Thoracic aorta (tissue), 2 donors: Measurements from ENCODE around the gene VSTM4. TPM values are rescaled to one million over a fixed set of nuclear protein-coding genes. Genes with fewer than 3 reads are reported as not detected.

Experiments
- ATAC-seq: fragments of 150-250 bp; one replicate; pipeline ENCODE4 v1.8.0; 2017; ENCODE audit warnings: low read depth; ENCODE audit not compliant: insufficient number of reproducible peaks, low FRiP score
- DNase-seq: peaks from one replicate; pipeline ENCODE4 v3.0.0-alpha.2; 2020; ENCODE audit warnings: low spot score
- H3K27ac ChIP-seq, 2 donors: fragments of 200-600 bp; sonication (generic); 1 replicate in 1 of 2; 2 replicates in 1 of 2; pipeline ENCODE4 v1.5.1; 2016; ENCODE audit warnings: mild to moderate bottlenecking in 2 of 2, moderate library complexity in 2 of 2
- H3K27me3 ChIP-seq: fragments of 200-600 bp; sonication (generic); replicated peaks from 2 replicates; pipeline ENCODE4 v1.6.0; 2016; ENCODE audit warnings: mild to moderate bottlenecking; ENCODE audit not compliant: insufficient read depth
- H3K36me3 ChIP-seq: fragments of 200-600 bp; sonication (generic); one replicate; pipeline ENCODE4 v1.5.1; 2016
- H3K4me1 ChIP-seq, 2 donors: fragments of 200-600 bp; sonication (generic); 1 replicate in 1 of 2; 2 replicates in 1 of 2; pipeline versions ENCODE4 v1.5.1 to v1.6.0; 2016; ENCODE audit warnings: low read depth in 2 of 2, mild to moderate bottlenecking in 1 of 2; ENCODE audit not compliant: control insufficient read depth in 1 of 2
- H3K4me3 ChIP-seq: fragments of 200-600 bp; sonication (generic); 2 replicates; pipeline ENCODE4 v1.5.1; 2016; ENCODE audit warnings: mild to moderate bottlenecking
- H3K9me3 ChIP-seq: fragments of 200-600 bp; sonication (generic); 2 replicates; pipeline ENCODE4 v1.5.1; 2016
- total RNA-seq, 2 donors: library from RNA; depleted of rRNA; stranded (reverse); fragments of >200 nt; gene quantifications; one replicate each; pipeline versions ENCODE4 v1.1.0 to v1.2.3, GENCODE V29; 2016
- TF ChIP-seq, protein P1 (sequence below): fragments of 200-600 bp; sonication (generic); IDR thresholded peaks from one replicate; pipeline ENCODE4 v1.5.1; 2019; ENCODE audit warnings: antibody characterized with exemption

VSTM4 gene
- total RNA-seq, 2 donors from 2014 or later, result 24.4 to 46.4 TPM

DNA sequence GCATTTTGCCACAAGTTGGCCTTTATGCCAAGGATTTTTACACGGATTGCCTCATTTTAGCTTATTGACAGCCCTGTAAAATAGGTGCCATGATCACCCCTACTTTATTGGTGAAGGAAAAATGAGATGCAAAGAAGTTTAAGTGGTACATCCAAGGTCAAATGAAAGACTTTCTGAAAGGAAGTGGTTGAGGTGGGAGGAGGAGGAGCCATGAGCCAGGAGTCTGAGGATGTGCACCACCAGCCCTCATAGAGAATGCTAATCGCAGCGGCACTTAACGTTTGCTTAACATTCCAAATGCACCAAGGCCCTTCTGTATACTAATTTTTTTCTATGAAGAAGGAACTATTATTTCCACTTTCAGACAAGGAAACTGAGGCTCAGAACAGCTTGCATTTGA is 144.7 kb downstream of the VSTM4 start:
- Histone ChIP-seq H3K9me3 (no peaks in the 10 kb centered on the region), H3K36me3 (no peaks in the 10 kb centered on the region), H3K4me1 (no peaks in the 10 kb centered on the region), H3K4me3 (no peak overlapping the region), H3K27ac (no peak overlapping the region), H3K27me3 (no peaks in the 10 kb centered on the region)
- no peak for DNase-seq
- TF ChIP-seq, protein P1, sequence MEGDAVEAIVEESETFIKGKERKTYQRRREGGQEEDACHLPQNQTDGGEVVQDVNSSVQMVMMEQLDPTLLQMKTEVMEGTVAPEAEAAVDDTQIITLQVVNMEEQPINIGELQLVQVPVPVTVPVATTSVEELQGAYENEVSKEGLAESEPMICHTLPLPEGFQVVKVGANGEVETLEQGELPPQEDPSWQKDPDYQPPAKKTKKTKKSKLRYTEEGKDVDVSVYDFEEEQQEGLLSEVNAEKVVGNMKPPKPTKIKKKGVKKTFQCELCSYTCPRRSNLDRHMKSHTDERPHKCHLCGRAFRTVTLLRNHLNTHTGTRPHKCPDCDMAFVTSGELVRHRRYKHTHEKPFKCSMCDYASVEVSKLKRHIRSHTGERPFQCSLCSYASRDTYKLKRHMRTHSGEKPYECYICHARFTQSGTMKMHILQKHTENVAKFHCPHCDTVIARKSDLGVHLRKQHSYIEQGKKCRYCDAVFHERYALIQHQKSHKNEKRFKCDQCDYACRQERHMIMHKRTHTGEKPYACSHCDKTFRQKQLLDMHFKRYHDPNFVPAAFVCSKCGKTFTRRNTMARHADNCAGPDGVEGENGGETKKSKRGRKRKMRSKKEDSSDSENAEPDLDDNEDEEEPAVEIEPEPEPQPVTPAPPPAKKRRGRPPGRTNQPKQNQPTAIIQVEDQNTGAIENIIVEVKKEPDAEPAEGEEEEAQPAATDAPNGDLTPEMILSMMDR, result no peak
- ATAC-seq, result no peak

DNA sequence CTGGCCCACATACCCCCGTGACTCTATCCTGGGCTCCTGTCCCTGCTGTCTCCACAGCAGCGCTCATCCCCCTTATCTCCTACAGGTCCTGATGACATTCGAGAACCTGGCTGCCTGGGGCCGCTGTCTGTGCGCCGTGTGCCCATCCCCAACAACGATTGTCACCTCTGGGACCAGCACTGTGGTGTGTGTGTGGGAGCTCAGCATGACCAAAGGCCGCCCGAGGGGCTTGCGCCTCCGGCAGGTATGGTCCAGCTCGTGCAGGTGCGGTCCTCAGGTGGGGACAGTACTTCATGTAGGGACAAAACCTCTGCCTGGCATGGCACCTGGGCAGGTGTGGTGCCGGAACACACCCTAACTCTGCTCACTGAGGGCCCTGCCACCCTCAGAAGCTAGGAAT is 145.3 kb downstream of the VSTM4 start:
- TF ChIP-seq, protein P1, result no peak
- H3K9me3 ChIP-seq, result no peaks in the 10 kb centered on the region
- no peak for ATAC-seq
- H3K36me3 ChIP-seq, result no peaks in the 10 kb centered on the region
- H3K27ac ChIP-seq, result no peak overlapping the region
- no peak overlapping the region for H3K4me3 ChIP-seq
- DNase-seq, result no peak
- H3K27me3 ChIP-seq, result no peaks in the 10 kb centered on the region
- no peaks in the 10 kb centered on the region for H3K4me1 ChIP-seq

DNA sequence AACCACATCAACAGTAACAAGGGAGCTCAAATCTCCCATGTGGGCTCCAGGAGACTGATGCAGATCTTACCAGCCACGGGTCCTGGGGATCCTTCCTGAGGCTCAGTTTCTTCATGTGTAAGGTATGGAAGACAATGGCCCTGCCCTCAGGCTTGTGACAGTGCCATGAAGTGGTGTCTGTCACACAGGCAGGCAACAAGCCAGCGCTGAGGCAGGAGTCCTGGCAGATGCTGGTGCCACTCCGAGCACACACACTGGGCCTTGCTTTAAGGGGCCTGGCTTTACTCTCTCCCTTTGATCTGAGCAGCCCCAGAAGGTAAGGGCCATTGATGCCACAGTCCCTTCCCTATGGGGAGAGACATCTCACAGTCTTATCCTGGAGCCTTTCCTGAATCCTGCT is 147.3 kb downstream of the VSTM4 start:
- no peaks in the 10 kb centered on the region for H3K36me3 ChIP-seq
- TF ChIP-seq, protein P1, result no peak
- no peaks in the 10 kb centered on the region for H3K27me3 ChIP-seq
- H3K4me1 ChIP-seq, result no peaks in the 10 kb centered on the region
- no peak overlapping the region for H3K4me3 ChIP-seq
- H3K9me3 ChIP-seq, result no peaks in the 10 kb centered on the region
- DNase-seq (no peak), ATAC-seq (no peak)
- H3K27ac ChIP-seq, result no peak overlapping the region

DNA sequence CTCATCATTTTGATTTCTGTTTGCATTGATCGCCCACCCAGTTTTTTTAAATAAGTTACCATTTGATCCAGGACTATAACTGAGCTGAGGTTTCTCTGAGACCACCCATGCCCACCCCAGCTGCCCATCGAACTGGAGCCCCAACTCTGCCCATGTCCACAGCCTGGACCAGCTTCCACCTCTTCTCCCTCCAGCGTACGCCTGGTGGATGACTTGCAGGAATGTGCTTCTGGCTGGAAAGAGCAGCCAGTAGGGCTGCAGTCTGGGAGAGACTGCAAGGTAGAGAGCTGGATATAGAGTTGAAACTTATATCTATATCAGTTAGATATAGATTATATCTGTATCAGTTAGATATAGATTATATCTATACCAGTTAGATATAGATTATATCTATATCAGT is 149.9 kb downstream of the VSTM4 start:
- Histone ChIP-seq H3K36me3 (no peaks in the 10 kb centered on the region), H3K27me3 (no peaks in the 10 kb centered on the region), H3K9me3 (no peaks in the 10 kb centered on the region), H3K4me3 (no peak overlapping the region), H3K27ac (no peak overlapping the region), H3K4me1 (no peaks in the 10 kb centered on the region)
- DNase-seq (no peak), ATAC-seq (no peak)
- TF ChIP-seq, protein P1, result no peak

Other genes with a start within 250 kb of the VSTM4 start
- gene LRRC18, start 175.7 kb downstream of the VSTM4 start, total RNA-seq, result not detected
- not detected for gene FAM170B, start 18.5 kb upstream of the VSTM4 start, total RNA-seq
- 10 to 100 TPM in 1 of 2 donors, 1 to 10 TPM in 1; 9.6 to 14.8 TPM for gene TMEM273, start 72.9 kb upstream of the VSTM4 start, total RNA-seq
- under 1 TPM in 1 of 2 donors, not detected in 1; 0.14 TPM for gene C10orf71, start 183.6 kb upstream of the VSTM4 start, total RNA-seq